ENCODE data around the gene ZEB2.
A peak's percentile ranks its signal among the peaks of the same experiment; 100 is the strongest.

The ZEB2 gene

DNA sequence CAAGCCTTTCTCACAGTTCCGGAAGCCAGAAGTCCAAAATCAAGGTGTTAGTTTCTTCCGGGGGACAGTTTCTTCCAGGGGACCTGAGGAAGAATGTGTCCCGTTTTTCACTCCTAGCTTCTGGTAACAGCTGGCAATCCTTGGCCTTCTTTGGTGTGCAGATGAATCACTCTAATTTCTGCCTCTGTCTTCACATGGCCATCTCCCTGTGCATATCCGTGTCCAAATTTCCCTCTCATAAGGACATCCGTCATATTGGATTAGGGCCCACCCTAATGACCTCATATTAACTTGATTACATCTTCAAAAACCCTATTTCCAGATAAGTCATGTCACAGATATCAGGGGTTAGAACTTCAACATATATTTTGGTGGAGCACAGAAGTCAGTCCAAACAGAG, 141.4 kb downstream of the ZEB2 start:
- no peak for TF ChIP-seq CTCF (IDR thresholded peaks at IDR 0.05; ENCODE audit: low read length, missing control alignments)
- no peak overlapping the region for H3K4me3 ChIP-seq (replicated peaks; ENCODE audit: low read depth, low read length)
- no peak for DNase-seq (ENCODE audit: low read depth)

DNA sequence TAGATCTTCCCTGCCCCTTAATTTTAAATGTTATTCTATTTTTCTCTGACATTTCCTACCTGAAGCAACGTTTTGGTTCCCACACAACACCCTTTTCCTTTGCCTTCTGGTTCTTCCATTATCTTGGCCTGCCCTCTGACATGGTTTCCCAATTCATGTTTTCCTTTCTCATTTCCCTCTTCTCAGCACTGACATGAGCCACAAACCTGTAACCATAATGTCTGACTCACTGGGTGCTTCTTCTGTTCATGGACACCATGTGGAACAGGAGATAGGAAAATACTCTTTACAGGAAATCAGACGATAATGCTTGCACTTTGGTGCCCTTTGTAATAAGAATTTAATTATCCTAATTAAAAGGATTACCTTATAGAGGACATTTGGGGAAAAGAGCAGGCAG, 142.0 kb downstream of the ZEB2 start:
- TF ChIP-seq CTCF (IDR thresholded peaks at IDR 0.05; ENCODE audit: low read length, missing control alignments) = no peak
- no peak overlapping the region for H3K4me3 ChIP-seq (replicated peaks; ENCODE audit: low read depth, low read length)
- DNase-seq (ENCODE audit: low read depth) = peak; percentile 51

DNA sequence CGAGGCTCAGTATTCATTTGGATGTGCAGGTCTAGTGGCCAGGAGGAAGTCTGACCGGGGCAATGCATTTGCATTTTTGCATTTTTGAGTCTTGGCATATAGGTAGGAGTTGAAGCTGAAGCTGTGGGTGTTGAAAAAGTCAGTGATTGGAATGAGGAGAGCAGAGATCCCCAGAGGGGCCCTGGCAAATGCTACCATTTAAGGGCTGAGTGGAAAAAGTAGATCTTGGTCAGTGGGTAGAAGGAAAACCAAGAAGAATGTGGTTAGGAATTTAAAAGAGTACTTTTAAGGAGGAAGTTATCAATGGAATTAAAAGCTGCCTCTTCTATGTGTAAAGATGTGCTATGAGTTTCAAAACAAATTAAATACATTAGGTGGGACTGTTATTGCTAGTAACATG, 143.0 kb downstream of the ZEB2 start:
- no peak overlapping the region for H3K4me3 ChIP-seq (replicated peaks; ENCODE audit: low read depth, low read length)
- TF ChIP-seq CTCF (IDR thresholded peaks at IDR 0.05; ENCODE audit: low read length, missing control alignments) = no peak
- DNase-seq (ENCODE audit: low read depth) = no peak

DNA sequence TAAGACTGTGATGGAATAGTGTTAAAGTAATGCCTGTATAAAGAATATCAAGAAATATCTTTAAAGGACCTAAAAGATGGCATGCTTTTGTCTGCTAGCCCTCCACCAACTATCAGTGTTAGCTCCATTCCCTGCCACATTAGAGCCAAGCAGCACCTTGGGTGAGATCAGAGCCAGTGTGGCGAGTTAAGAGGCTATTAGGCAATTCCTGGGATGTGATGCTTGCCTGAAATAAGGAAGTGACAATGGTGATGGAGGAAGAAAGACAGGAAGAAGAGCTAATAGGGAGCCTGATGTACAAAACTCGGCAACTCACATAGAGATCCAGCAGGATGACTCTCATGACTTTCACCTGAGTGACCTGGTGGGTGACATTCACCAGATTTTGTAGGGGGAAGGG, 143.5 kb downstream of the ZEB2 start:
- TF ChIP-seq CTCF (IDR thresholded peaks at IDR 0.05; ENCODE audit: low read length, missing control alignments) = no peak
- no peak for DNase-seq (ENCODE audit: low read depth)

DNA sequence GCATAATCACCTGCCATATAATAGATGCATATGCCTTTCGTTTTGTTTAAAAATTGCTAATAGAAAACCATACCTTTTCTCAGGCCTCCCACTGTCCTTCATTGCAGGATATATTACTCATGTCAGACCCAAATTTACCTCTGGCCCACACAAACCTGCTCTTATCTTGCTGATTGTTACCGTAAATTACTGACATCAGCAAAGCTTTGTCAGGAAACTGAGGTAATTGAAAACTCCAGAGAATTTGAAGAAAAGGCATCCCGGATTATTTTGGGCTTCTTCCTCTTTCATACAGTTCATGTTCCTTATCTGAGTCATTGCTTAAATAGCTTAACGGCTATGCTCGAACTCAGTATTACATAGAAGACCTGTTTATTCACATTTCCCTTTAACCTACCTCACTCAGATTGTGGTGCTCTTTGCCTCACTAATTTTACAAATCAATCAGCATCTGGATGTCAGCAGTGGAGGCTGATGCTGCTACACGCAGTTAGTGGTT, 145.7 kb downstream of the ZEB2 start:
- no peak for DNase-seq (ENCODE audit: low read depth)
- H3K4me3 ChIP-seq (replicated peaks; ENCODE audit: low read depth, low read length) = no peak overlapping the region
- TF ChIP-seq CTCF (IDR thresholded peaks at IDR 0.05; ENCODE audit: low read length, missing control alignments) = no peak

More for the DNA sequence above, 143.5 kb downstream of the ZEB2 start:
- H3K4me3 ChIP-seq (replicated peaks; ENCODE audit: low read depth, low read length) = no peak overlapping the region

DNA sequence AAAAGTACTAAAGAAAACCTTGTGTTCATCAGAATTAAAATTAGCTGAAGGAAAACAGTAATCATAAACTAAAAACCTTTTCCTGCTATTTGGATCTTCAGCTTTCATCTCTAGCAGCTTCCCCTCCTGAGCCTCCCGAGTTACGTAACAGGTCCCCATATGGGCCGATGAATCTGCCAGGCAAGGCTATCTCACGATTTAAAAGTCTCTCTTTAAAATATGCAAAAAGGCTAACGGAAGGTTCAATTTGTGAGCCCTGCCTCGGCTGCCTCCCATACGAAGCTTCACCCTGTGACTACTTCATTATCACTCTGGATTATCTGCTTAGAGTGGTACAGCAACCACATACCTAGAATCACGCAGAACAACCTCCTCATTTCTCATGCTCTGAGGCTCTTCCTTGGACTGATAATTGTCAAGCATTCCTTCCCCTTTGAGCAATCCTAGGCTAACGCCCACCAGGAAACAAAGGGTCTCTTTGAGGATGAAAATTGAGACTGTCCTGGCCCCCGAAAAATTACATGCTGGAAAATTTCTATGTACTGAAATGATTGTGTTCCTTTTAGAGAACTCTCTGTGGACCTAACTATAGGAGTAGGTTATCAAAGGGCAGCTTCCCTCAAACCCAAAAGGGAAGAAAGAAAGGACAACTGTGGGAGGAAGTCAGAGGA, 147.4 kb downstream of the ZEB2 start:
- DNase-seq (ENCODE audit: low read depth) = peak; percentile 44
- TF ChIP-seq CTCF (IDR thresholded peaks at IDR 0.05; ENCODE audit: low read length, missing control alignments) = no peak
- H3K4me3 ChIP-seq (replicated peaks; ENCODE audit: low read depth, low read length) = no peak overlapping the region

Data from fibroblast of pulmonary artery (primary cell).